Subcutaneous adipose tissue (tissue), 4 donors: Measurements from ENCODE around the gene NAV3. TPM values are rescaled to one million over a fixed set of nuclear protein-coding genes. Genes with fewer than 3 reads are reported as not detected.

ENCODE experiments used
- total RNA-seq, 4 donors: library from RNA; depleted of rRNA; stranded (reverse); fragments of >200 nt; gene quantifications; one replicate each; pipeline ENCODE4 v1.1.0, GENCODE V29; 2016
- TF ChIP-seq, protein P1 (sequence below): fragments of 450-650 bp; IDR thresholded peaks from one replicate; pipeline ENCODE4 v1.5.1; 2016; ENCODE audit warnings: low read depth, mild to moderate bottlenecking, control low read depth, antibody characterized with exemption, moderate library complexity

NAV3 gene
- total RNA-seq, 4 donors from 2014 or later: 9.3 to 36.6 (median 20.6) TPM

DNA sequence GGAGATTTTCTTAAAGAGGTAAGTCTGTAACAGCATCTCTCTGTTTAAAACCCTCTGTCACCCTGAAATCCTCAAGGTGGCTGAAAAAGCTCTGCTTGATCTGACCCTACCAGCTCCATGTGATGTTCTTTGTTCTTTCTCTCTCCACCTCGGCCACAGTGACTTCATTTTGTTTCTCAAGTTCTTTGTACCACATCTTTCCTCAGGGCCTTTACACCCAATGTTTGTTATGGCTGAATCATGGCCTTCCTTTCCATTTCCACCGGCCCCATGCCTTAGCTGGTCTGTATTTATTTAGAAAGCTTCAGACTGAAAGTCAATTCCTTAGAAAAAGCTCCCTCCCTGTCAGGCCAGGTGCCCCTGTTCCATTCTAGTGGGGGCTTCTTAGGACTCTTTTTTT lies 431.2 kb downstream of the NAV3 start:
- TF ChIP-seq, protein P1, sequence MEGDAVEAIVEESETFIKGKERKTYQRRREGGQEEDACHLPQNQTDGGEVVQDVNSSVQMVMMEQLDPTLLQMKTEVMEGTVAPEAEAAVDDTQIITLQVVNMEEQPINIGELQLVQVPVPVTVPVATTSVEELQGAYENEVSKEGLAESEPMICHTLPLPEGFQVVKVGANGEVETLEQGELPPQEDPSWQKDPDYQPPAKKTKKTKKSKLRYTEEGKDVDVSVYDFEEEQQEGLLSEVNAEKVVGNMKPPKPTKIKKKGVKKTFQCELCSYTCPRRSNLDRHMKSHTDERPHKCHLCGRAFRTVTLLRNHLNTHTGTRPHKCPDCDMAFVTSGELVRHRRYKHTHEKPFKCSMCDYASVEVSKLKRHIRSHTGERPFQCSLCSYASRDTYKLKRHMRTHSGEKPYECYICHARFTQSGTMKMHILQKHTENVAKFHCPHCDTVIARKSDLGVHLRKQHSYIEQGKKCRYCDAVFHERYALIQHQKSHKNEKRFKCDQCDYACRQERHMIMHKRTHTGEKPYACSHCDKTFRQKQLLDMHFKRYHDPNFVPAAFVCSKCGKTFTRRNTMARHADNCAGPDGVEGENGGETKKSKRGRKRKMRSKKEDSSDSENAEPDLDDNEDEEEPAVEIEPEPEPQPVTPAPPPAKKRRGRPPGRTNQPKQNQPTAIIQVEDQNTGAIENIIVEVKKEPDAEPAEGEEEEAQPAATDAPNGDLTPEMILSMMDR: no peak
